Body of pancreas (tissue), 4 donors: ENCODE data around the gene SUPT5H.

Experiments
- CTCF ChIP-seq, 7 experiments: fragments of 450-650 bp in 4 of 7; fragments of 200-600 bp in 3 of 7; sonication (generic) in 3 of 7; IDR thresholded peaks; one replicate each; pipeline ENCODE4 v1.5.1; 2016 to 2019; ENCODE audit warnings: antibody characterized with exemption in 7 of 7
- POLR2A ChIP-seq, 3 donors: fragments of 450-650 bp; IDR thresholded peaks; one replicate each; pipeline ENCODE4 v1.6.1; 2016; ENCODE audit warnings: antibody characterized with exemption in 3 of 3, mild to moderate bottlenecking in 2 of 3

GRCh38 chr19:39475748-39476147 lies 30.4 kb downstream of the SUPT5H start:
- TF ChIP-seq CTCF (IDR thresholded peaks at IDR 0.05) (no peak), POLR2A (IDR thresholded peaks at IDR 0.05) (no peak)
